B cell (primary cell): ENCODE measurements around the gene SERPINE1. TPM values are rescaled to one million over a fixed set of nuclear protein-coding genes. Genes with fewer than 3 reads are reported as not detected.

ENCODE experiments used
- ATAC-seq: fragments of 200-7000 bp; cut with Tn5 transposase; one replicate; pipeline ENCODE4 v1.10.0; 2021; ENCODE audit warnings: low read depth, mild to moderate bottlenecking, moderate number of reproducible peaks, moderate library complexity
- CTCF ChIA-PET: fragments of 350-600 bp; sonication (Branson Sonifier 250); formaldehyde crosslinking; loops from one replicate; lab custom pipeline; 2021; ENCODE audit warnings: antibody characterized with exemption, inconsistent platforms; lab: Charles Lee
- POLR2A ChIA-PET: fragments of 350-600 bp; sonication (Branson Sonifier 250); formaldehyde crosslinking; loops from one replicate; lab custom pipeline; 2021; ENCODE audit warnings: antibody characterized with exemption; lab: Charles Lee
- DNase-seq: peaks from one replicate; pipeline ENCODE4 v3.0.0; 2013
- H2AFZ ChIP-seq: 2 replicates; pipeline ENCODE4 v1.6.1; 2012; ENCODE audit warnings: mild to moderate bottlenecking, low read depth, low read length; ENCODE audit not compliant: insufficient read depth, poor library complexity, severe bottlenecking
- H3K27ac ChIP-seq, 2 donors: 1 replicate in 1 of 2; 2 replicates in 1 of 2; pipeline ENCODE4 v1.5.1; 2012 to 2013; ENCODE audit warnings: low read length in 2 of 2, mild to moderate bottlenecking in 2 of 2, moderate library complexity in 1 of 2
- H3K27me3 ChIP-seq, 4 experiments: fragments of 200-600 bp in 1 of 4; sonication (generic) in 1 of 4; replicated peaks in 1 of 4; 1 replicate in 2 of 4; 2 replicates in 2 of 4; pipeline versions ENCODE4 v1.6.1 to v1.7.0; 2013 to 2016; ENCODE audit warnings: low read length in 3 of 4, mild to moderate bottlenecking in 2 of 4, mixed read lengths in 1 of 4, moderate library complexity in 1 of 4; ENCODE audit not compliant: insufficient read depth in 4 of 4, control insufficient read depth in 3 of 4; ENCODE audit errors: control extremely low read depth in 1 of 4
- H3K36me3 ChIP-seq, 2 experiments: replicated peaks in 1 of 2; 1 replicate in 1 of 2; 2 replicates in 1 of 2; pipeline versions ENCODE4 v1.6.1 to v1.7.1; 2013; ENCODE audit warnings: low read length in 1 of 2; ENCODE audit not compliant: insufficient read depth in 2 of 2, control insufficient read depth in 1 of 2; ENCODE audit errors: control extremely low read depth in 1 of 2, extremely low read depth in 1 of 2
- H3K4me1 ChIP-seq, 2 donors: fragments of 200-600 bp in 1 of 2; sonication (generic) in 1 of 2; 1 replicate in 1 of 2; 2 replicates in 1 of 2; pipeline versions ENCODE4 v1.5.1 to v1.6.1; 2013 to 2017; ENCODE audit warnings: low read length in 2 of 2; ENCODE audit not compliant: control insufficient read depth in 2 of 2, insufficient read depth in 2 of 2
- H3K4me2 ChIP-seq: replicated peaks from 2 replicates; pipeline ENCODE3; 2012; ENCODE audit warnings: mild to moderate bottlenecking, low read depth, low read length; ENCODE audit not compliant: poor library complexity, severe bottlenecking
- H3K4me3 ChIP-seq, 5 experiments: fragments of 200-600 bp in 1 of 5; sonication (generic) in 1 of 5; 1 replicate in 3 of 5; 2 replicates in 2 of 5; pipeline versions ENCODE4 v1.5.1 to v1.7.0; 2011 to 2016; ENCODE audit warnings: low read length in 4 of 5, mild to moderate bottlenecking in 4 of 5, low read depth in 2 of 5, control low read depth in 1 of 5, moderate library complexity in 1 of 5; ENCODE audit not compliant: insufficient read depth in 1 of 5; ENCODE audit errors: control extremely low read depth in 1 of 5, extremely low read depth in 1 of 5
- H3K79me2 ChIP-seq: fragments of 200-600 bp; sonication (generic); one replicate; pipeline ENCODE4 v1.6.0; 2016; ENCODE audit warnings: low read length; ENCODE audit not compliant: control insufficient read depth, insufficient read depth
- H3K9ac ChIP-seq: fragments of 200-600 bp; sonication (generic); 2 replicates; pipeline ENCODE4 v1.6.1; 2017; ENCODE audit warnings: mild to moderate bottlenecking, low read length, moderate library complexity
- H3K9me3 ChIP-seq, 3 donors: one replicate each; pipeline versions ENCODE4 v1.6.1 to v1.7.1; 2013; ENCODE audit warnings: low read length in 2 of 3; ENCODE audit not compliant: control insufficient read depth in 2 of 3, insufficient read depth in 1 of 3; ENCODE audit errors: control extremely low read depth in 1 of 3
- H4K20me1 ChIP-seq: 2 replicates; pipeline ENCODE4 v1.6.0; 2012; ENCODE audit warnings: mild to moderate bottlenecking, low read length; ENCODE audit not compliant: insufficient read depth, control insufficient read depth, poor library complexity, severe bottlenecking
- H3K27ac Mint-ChIP-seq: one replicate; pipeline ENCODE4 v1.8.0; 2021; ENCODE audit warnings: mixed read lengths
- H3K27me3 Mint-ChIP-seq: one replicate; pipeline ENCODE4 v1.8.0; 2021; ENCODE audit warnings: mixed read lengths
- H3K4me1 Mint-ChIP-seq: one replicate; pipeline ENCODE4 v1.8.0; 2021; ENCODE audit warnings: mixed read lengths
- H3K4me3 Mint-ChIP-seq: one replicate; pipeline ENCODE4 v1.8.0; 2021; ENCODE audit warnings: mixed read lengths
- H3K9me3 Mint-ChIP-seq: one replicate; pipeline ENCODE4 v1.8.0; 2022; ENCODE audit warnings: mixed read lengths; ENCODE audit not compliant: insufficient read depth
- CTCF ChIP-seq: fragments of 200-600 bp; IDR thresholded peaks from one replicate; pipeline ENCODE4 v1.8.0; 2022; ENCODE audit warnings: antibody characterized with exemption, mild to moderate bottlenecking
- EZH2 ChIP-seq: IDR thresholded peaks from 2 replicates; pipeline ENCODE4 v1.6.1; 2012; ENCODE audit warnings: borderline replicate concordance, low read depth, mild to moderate bottlenecking, moderate library complexity, low read length; ENCODE audit not compliant: insufficient read depth, poor library complexity, severe bottlenecking
- WGBS: methylation state at CpG from one replicate; pipeline ENCODE4 v1.1.5; 2013; ENCODE audit warnings: missing lambda C conversion rate; ENCODE audit not compliant: insufficient coverage; 5-methylcytosine and 5-hydroxymethylcytosine counted together
- intact Hi-C: fragments of 100-400 bp; cut with micrococcal nuclease; formaldehyde crosslinking; loops from one replicate; pipeline ENCODE4 v1.10.0; 2022
- polyA plus RNA-seq: library from polyadenylated mRNA; depleted of rRNA; stranded (reverse); fragments of >200 nt; gene quantifications from 2 replicates; pipeline ENCODE4 v1.2.3, GENCODE V29; 2012
- total RNA-seq, 2 donors: library from RNA; stranded (reverse); fragments of 120-200 nt in 1 of 2; gene quantifications; 1 replicate in 1 of 2; 2 replicates in 1 of 2; pipeline versions ENCODE4 v1.2.3 to v1.2.4, GENCODE V29; 2013 to 2022

Gene SERPINE1
- total and polyA plus RNA-seq, 2 donors (not counting 1 experiment from before 2014, with no cell fraction given): 0.07 to 0.09 TPM

GRCh38 chr7:101115215-101115614, 11.7 kb upstream of the SERPINE1 start:
- DNase-seq: no peak
- Histone ChIP-seq H3K9me3 (peaks cover 0 to 3% (median 0%) of the 10 kb centered on the region in 3 donors), H3K4me1 (no peaks in the 10 kb centered on the region), H3K79me2 (no peaks in the 10 kb centered on the region), H3K27ac (no peak overlapping the region), H2AFZ (no peak overlapping the region), H3K36me3 (no peaks in the 10 kb centered on the region), H4K20me1 (no peaks in the 10 kb centered on the region), H3K9ac (no peak overlapping the region), H3K27me3 (no peaks in the 10 kb centered on the region), H3K4me3 (no peak overlapping the region), H3K4me2 (no peak overlapping the region)
- intact Hi-C loops: no loop called here
- peaks cover 10% of the 10 kb centered on the region for H3K27me3 Mint-ChIP-seq
- no peak overlapping the region for H3K4me3 Mint-ChIP-seq
- 100% methylated on average over 1 of the region's 3 CpGs for WGBS
- H3K27ac Mint-ChIP-seq: no peak overlapping the region
- TF ChIP-seq CTCF (no peak), EZH2 (no peak)
- no peaks in the 10 kb centered on the region for H3K9me3 Mint-ChIP-seq
- POLR2A ChIA-PET: no interaction called here
- no peak for ATAC-seq
- CTCF ChIA-PET: no interaction called here
- no peaks in the 10 kb centered on the region for H3K4me1 Mint-ChIP-seq

- CTCF ChIA-PET: no interaction called here
- no peaks in the 10 kb centered on the region for H3K36me3 ChIP-seq
- Mint-ChIP-seq H3K27me3 (peaks cover 10% of the 10 kb centered on the region), H3K9me3 (no peaks in the 10 kb centered on the region), H3K27ac (no peak overlapping the region), H3K4me3 (no peak overlapping the region), H3K4me1 (peaks cover under 1% of the 10 kb centered on the region)
- no peaks in the 10 kb centered on the region for H3K79me2 ChIP-seq
- TF ChIP-seq EZH2 (no peak), CTCF (no peak)
- no peak overlapping the region for H3K9ac ChIP-seq
- H3K4me2 ChIP-seq: no peak overlapping the region
- no peak for ATAC-seq
- POLR2A ChIA-PET: no interaction called here
- no peak overlapping the region for H3K27ac ChIP-seq
- no peaks in the 10 kb centered on the region for H4K20me1 ChIP-seq
- H3K4me1 ChIP-seq: peaks cover 1 to 2% of the 10 kb centered on the region in 2 donors
- intact Hi-C loops: no loop called here
- H3K27me3 ChIP-seq: no peaks in the 10 kb centered on the region
- H3K9me3 ChIP-seq: peaks cover 0 to 7% (median 0%) of the 10 kb centered on the region in 3 donors
- no peak for DNase-seq
- H2AFZ ChIP-seq: no peak overlapping the region
- WGBS: 93% methylated on average over 7 of the region's 10 CpGs
- H3K4me3 ChIP-seq: no peak overlapping the region
These were observed 10.0 kb upstream of the SERPINE1 start for GRCh38 chr7:101116898-101117297.
